WTC11 (cell line): ENCODE results near the gene RPS28.

ENCODE experiments used
- E2F1 ChIP-seq: sonication (generic); formaldehyde crosslinking; IDR thresholded peaks from 2 replicates; pipeline ENCODE4 v1.8.0; 2022; ENCODE audit warnings: mild to moderate bottlenecking, missing genetic modification reagents
- ELF4 ChIP-seq: sonication (generic); formaldehyde crosslinking; IDR thresholded peaks from 2 replicates; pipeline ENCODE4 v1.8.1; 2022; ENCODE audit warnings: low read depth, mild to moderate bottlenecking, moderate library complexity, missing genetic modification reagents
- FOXK1 ChIP-seq: sonication (generic); formaldehyde crosslinking; IDR thresholded peaks from 2 replicates; pipeline ENCODE4 v1.8.0; 2022; ENCODE audit warnings: mild to moderate bottlenecking, moderate library complexity, missing genetic modification reagents
- NR1H2 ChIP-seq: sonication (generic); formaldehyde crosslinking; IDR thresholded peaks from 2 replicates; pipeline ENCODE4 v1.9.0; 2021; ENCODE audit warnings: mild to moderate bottlenecking, moderate library complexity, missing genetic modification reagents
- NR2C2 ChIP-seq: sonication (generic); formaldehyde crosslinking; IDR thresholded peaks from 2 replicates; pipeline ENCODE4 v1.8.0; 2022; ENCODE audit warnings: mild to moderate bottlenecking, missing genetic modification reagents
- RELA ChIP-seq: sonication (generic); formaldehyde crosslinking; IDR thresholded peaks from 2 replicates; pipeline ENCODE4 v1.8.1; 2022; ENCODE audit warnings: missing genetic modification reagents, mild to moderate bottlenecking, borderline replicate concordance
- SMAD4 ChIP-seq: sonication (generic); formaldehyde crosslinking; IDR thresholded peaks from 2 replicates; pipeline ENCODE4 v1.8.0; 2022; ENCODE audit warnings: mild to moderate bottlenecking, missing genetic modification reagents
- STAT6 ChIP-seq: sonication (generic); formaldehyde crosslinking; conservative IDR thresholded peaks from 2 replicates; pipeline ENCODE4 v1.8.1; 2023; ENCODE audit warnings: mild to moderate bottlenecking, low read depth, missing genetic modification reagents, moderate library complexity
- TEAD4 ChIP-seq: sonication (generic); formaldehyde crosslinking; IDR thresholded peaks from 2 replicates; pipeline ENCODE4 v1.8.0; 2022; ENCODE audit warnings: mild to moderate bottlenecking, missing genetic modification reagents
- TF ChIP-seq, protein P1 (sequence below): fragments of 200-600 bp; IDR thresholded peaks from 2 replicates; pipeline ENCODE4 v1.8.0; 2022; ENCODE audit warnings: antibody characterized with exemption
- TF ChIP-seq, protein P2 (sequence below): sonication (generic); formaldehyde crosslinking; IDR thresholded peaks from 2 replicates; pipeline ENCODE4 v1.8.0; 2022; ENCODE audit warnings: mild to moderate bottlenecking, missing genetic modification reagents
- TF ChIP-seq, protein P3 (sequence below): sonication (generic); formaldehyde crosslinking; IDR thresholded peaks from 2 replicates; pipeline ENCODE4 v1.8.0; 2022; ENCODE audit warnings: missing genetic modification reagents
- TF ChIP-seq, protein P4 (sequence below): fragments of 250-450 bp; sonication (Bioruptor Pico); IDR thresholded peaks from 2 replicates; pipeline ENCODE4 v2.1.2; 2022; ENCODE audit warnings: mild to moderate bottlenecking, moderate library complexity

DNA sequence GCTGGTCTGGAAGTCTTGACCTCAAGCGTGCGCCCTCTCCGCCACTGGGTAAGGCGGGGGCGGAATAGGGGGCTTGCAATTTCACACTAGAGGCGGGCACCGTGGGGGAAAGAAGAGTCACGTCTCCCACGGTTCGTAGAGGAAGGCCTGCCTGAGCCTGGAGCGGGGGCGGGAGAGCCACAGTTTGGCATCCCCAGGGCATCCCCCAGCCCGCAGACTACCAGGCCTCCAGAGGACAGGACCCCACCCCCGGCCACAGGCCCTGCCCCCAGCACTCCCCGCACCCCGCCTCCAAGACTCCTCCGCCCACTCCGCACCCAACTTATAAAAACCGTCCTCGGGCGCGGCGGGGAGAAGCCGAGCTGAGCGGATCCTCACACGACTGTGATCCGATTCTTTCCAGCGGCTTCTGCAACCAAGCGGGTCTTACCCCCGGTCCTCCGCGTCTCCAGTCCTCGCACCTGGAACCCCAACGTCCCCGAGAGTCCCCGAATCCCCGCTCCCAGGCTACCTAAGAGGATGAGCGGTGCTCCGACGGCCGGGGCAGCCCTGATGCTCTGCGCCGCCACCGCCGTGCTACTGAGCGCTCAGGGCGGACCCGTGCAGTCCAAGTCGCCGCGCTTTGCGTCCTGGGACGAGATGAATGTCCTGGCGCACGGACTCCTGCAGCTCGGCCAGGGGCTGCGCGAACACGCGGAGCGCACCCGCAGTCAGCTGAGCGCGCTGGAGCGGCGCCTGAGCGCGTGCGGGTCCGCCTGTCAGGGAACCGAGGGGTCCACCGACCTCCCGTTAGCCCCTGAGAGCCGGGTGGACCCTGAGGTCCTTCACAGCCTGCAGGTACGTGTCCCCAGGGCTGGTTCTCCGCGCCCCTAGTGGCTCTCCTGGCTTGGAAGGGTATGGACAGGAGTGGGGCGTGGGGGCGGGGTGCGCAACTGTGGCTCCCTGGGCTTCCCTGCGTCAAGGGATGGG is 42.8 kb downstream of the RPS28 start, which contains the start of gene ANGPTL4:
- TF ChIP-seq, protein P1, sequence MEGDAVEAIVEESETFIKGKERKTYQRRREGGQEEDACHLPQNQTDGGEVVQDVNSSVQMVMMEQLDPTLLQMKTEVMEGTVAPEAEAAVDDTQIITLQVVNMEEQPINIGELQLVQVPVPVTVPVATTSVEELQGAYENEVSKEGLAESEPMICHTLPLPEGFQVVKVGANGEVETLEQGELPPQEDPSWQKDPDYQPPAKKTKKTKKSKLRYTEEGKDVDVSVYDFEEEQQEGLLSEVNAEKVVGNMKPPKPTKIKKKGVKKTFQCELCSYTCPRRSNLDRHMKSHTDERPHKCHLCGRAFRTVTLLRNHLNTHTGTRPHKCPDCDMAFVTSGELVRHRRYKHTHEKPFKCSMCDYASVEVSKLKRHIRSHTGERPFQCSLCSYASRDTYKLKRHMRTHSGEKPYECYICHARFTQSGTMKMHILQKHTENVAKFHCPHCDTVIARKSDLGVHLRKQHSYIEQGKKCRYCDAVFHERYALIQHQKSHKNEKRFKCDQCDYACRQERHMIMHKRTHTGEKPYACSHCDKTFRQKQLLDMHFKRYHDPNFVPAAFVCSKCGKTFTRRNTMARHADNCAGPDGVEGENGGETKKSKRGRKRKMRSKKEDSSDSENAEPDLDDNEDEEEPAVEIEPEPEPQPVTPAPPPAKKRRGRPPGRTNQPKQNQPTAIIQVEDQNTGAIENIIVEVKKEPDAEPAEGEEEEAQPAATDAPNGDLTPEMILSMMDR: no peak
- TF ChIP-seq, protein P2, sequence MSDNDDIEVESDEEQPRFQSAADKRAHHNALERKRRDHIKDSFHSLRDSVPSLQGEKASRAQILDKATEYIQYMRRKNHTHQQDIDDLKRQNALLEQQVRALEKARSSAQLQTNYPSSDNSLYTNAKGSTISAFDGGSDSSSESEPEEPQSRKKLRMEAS: peak; percentile 66
- TF ChIP-seq, protein P3, sequence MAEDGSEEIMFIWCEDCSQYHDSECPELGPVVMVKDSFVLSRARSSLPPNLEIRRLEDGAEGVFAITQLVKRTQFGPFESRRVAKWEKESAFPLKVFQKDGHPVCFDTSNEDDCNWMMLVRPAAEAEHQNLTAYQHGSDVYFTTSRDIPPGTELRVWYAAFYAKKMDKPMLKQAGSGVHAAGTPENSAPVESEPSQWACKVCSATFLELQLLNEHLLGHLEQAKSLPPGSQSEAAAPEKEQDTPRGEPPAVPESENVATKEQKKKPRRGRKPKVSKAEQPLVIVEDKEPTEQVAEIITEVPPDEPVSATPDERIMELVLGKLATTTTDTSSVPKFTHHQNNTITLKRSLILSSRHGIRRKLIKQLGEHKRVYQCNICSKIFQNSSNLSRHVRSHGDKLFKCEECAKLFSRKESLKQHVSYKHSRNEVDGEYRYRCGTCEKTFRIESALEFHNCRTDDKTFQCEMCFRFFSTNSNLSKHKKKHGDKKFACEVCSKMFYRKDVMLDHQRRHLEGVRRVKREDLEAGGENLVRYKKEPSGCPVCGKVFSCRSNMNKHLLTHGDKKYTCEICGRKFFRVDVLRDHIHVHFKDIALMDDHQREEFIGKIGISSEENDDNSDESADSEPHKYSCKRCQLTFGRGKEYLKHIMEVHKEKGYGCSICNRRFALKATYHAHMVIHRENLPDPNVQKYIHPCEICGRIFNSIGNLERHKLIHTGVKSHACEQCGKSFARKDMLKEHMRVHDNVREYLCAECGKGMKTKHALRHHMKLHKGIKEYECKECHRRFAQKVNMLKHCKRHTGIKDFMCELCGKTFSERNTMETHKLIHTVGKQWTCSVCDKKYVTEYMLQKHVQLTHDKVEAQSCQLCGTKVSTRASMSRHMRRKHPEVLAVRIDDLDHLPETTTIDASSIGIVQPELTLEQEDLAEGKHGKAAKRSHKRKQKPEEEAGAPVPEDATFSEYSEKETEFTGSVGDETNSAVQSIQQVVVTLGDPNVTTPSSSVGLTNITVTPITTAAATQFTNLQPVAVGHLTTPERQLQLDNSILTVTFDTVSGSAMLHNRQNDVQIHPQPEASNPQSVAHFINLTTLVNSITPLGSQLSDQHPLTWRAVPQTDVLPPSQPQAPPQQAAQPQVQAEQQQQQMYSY: peak; percentile 83
- TF ChIP-seq SMAD4 (CRISPR knock-in tag) (no peak), ELF4 (CRISPR knock-in tag) (no peak), NR1H2 (CRISPR knock-in tag) (no peak), TEAD4 (CRISPR knock-in tag) (no peak), NR2C2 (CRISPR knock-in tag) (no peak), RELA (CRISPR knock-in tag) (no peak), FOXK1 (CRISPR knock-in tag) (peak; percentile 46; the same call in 1 of the 2 replicates), STAT6 (no peak), E2F1 (CRISPR knock-in tag) (no peak)
- TF ChIP-seq, protein P4, sequence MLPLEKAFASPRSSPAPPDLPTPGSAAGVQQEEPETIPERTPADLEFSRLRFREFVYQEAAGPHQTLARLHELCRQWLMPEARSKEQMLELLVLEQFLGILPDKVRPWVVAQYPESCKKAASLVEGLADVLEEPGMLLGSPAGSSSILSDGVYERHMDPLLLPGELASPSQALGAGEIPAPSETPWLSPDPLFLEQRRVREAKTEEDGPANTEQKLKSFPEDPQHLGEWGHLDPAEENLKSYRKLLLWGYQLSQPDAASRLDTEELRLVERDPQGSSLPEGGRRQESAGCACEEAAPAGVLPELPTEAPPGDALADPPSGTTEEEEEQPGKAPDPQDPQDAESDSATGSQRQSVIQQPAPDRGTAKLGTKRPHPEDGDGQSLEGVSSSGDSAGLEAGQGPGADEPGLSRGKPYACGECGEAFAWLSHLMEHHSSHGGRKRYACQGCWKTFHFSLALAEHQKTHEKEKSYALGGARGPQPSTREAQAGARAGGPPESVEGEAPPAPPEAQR (CRISPR knock-in tag): no peak
